Measurements from ENCODE around the gene CDH13.

CDH13 gene

GRCh38 chr16:83269541-83269940, 642.8 kb downstream of the CDH13 start:
- FAIRE-seq = no peak

GRCh38 chr16:83270061-83270460, 643.3 kb downstream of the CDH13 start:
- FAIRE-seq = no peak

GRCh38 chr16:83270640-83271039, 643.9 kb downstream of the CDH13 start:
- no peak for FAIRE-seq

DNA sequence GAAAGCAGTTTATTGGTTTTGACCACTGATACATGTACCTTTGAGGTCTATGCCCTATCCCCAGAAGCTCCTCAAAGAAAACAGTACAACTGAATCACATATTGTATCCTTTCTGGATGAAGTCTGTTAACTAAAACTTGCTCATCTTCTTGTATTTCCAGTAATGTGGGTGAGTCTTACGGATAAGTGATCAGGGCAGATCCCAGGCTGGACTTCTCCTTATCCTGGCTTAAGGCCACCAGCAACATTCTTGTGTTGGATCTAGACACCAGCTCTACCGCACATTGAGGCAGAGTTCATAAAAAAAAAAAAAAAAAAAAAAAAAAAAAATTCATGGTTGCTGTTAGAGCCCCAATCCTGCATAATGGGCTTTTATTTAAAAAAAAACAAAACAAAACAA, 644.4 kb downstream of the CDH13 start:
- no peak for FAIRE-seq

DNA sequence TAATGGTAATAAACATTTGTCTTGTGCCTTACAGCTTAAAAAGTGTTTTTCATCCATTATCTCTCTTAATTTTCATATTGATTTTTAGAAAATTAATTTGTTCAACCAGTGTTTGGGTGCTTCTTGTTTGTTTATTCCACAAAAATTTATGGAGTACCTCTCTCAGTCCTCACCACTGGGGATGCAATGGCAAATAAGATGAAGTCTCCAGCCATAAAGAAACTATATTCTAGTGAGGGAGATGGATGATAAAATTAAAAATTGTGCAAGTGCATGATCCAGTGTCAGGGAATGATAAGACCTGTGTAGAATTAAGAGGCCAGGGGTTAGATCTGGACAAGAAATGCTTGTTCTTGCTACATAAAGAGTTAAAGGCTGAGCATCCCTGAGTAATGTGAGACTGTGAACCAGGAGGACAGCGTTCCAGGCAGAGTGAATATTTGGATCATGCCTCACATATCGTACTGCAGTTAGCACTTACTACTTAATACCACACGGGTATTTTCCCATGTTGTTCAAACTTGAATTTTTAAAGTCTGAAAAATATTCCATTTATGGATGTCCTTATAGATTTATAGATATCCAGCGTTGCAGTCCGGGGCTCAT, 645.3 kb downstream of the CDH13 start:
- no peak for FAIRE-seq

DNA sequence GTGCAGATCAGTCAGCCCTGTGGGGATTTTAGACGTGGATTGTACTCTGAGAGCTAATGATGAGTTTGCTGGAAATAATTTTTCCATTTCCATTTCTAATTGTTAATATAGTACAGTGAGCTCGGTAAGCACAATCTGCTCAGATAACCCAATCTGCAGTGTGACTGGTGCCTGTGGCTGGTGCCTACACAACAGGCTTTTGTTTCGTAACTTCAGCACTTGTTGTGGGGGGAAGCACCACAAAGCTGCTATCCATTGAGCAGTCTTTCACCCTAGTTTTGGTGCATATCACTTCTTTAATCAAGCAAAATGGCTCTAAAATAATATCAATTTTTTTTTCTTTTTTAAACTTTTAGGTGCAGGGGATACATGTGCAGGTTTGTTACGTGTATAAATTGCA, 646.1 kb downstream of the CDH13 start:
- no peak for FAIRE-seq

GRCh38 chr16:83273504-83274173, 646.9 kb downstream of the CDH13 start:
- no peak for FAIRE-seq

DNA sequence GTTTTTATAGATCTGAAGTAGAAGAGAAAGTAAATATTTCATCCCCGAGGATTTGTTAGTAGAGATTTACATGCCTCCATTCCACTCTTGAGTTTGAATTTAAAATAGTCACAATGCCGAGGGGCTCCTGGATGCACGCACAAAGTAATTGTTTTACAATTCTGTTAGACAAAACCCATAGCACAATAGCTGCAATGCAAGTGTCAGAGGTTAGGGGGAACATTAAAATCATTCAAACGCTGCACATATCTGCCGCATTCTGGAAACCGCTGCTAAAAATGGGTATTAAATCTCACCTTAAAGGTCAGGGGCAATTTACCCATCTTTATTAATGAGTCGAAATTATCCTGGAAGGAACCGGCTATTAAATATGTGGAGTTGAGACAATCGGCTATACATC, 652.5 kb downstream of the CDH13 start:
- no peak for FAIRE-seq

GRCh38 chr16:83285921-83286320, 659.2 kb downstream of the CDH13 start:
- no peak for FAIRE-seq

DNA sequence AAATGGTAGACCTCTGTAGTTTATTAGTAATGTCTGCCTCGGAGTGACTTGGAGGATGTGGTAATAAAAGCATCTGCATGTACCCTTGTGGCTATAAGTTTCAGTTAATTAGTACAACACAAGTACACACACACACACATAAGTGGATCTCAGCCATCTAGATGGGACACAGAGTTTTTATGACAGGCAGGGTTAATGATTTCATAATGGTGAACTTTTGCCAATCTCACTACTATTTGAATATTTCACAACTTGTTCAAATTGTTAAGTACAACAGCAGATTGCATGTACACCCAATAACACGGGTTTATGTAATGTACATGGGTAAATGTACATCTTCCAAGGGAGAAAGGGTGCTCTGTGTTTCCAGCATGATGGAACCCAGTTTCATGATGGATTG, 669.7 kb downstream of the CDH13 start:
- no peak for FAIRE-seq

DNA sequence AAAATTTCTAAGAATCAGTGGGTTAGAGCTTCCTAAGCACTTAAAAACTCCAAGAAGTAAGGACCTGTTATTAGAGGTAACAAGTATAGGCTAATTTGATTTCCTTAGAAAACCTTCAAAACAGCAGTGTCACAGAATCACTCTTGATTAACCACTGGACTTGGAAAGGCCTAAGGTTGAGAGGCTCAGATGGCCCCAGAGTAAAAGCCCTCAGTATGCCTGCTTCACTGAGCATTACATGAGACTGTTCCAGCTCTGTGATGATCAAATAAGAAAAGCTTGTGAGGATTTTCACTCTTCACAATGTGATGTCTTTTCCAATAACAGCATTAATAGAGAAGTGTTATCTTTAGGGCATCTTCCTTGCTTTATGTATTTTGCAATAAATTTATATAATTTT, 671.8 kb downstream of the CDH13 start:
- no peak for FAIRE-seq

- no peak for FAIRE-seq
Observed at GRCh38 chr16:83300326-83300725, 673.6 kb downstream of the CDH13 start.

GRCh38 chr16:83301971-83302370, 675.2 kb downstream of the CDH13 start:
- no peak for FAIRE-seq

DNA sequence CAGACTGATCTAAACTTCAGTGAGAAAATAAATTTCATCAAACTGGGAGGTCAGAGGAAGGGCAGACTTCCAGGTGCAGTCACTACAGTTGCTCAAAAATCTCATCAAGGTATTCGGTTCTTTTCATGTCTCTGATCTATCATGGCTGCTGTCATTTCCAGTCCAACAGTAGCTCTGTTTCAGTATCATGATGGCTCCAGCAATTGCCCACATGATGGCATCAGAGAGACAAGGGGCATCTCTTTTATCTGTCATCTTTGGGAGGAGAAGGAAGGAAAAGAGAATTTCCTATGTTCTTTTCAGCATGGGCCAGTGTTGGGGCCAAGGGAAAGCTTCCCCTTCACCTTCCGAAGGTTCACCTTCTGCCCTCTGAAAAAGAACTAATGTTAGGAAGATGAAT, 676.1 kb downstream of the CDH13 start:
- no peak for FAIRE-seq

GRCh38 chr16:83305092-83305491, 678.3 kb downstream of the CDH13 start:
- no peak for FAIRE-seq

DNA sequence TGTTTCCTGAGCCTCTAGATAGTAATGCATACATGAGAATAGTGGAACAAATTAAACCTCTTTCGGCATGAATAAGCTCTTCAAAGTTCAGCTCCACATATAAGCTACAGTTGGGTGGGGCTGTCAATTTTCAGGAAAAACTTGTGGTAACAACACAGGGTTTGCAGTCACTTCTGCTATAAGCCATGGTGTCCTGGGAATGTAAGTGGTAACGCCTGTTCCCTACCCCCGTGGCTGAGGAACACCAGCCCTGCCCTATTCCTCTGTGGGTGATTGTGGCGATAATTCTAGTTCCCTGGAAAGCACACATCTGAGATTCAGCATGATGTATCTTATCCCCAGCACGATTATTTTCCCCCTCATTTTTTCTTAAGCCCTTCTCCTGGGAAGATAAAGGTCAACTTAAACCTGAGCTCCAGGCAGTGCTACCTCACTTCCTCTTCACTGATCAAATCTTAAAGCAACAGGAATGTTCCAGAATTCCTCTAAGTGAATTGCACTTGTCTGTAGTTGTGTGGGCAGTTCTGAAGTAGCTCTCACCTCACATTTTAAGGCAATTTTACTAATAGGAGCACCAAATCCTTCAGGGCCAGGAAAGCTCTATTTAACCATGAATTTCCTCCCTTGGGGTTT, 680.3 kb downstream of the CDH13 start:
- no peak for FAIRE-seq

- no peak for FAIRE-seq
Observed at GRCh38 chr16:83307594-83307992, 680.8 kb downstream of the CDH13 start.

GRCh38 chr16:83308414-83308813, 681.6 kb downstream of the CDH13 start:
- no peak for FAIRE-seq

DNA sequence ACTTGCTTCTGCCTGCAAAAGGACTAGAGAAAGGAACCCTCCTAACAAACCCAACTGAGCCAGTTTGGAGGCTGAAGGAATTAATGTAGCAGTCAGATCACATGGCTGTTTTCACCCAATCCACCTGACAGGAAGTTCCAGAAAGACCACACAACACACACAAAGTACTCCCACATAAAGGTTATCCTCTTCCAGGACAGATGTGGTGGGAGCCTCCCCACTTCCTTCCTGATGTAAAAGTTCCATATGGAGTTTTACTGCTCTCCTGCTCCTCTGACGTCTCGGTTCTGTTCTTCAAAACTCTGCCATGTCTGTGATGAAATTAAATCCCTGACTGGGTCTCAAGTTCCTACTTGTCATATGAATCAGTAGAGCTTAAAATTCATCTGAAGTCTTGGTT, 684.0 kb downstream of the CDH13 start:
- FAIRE-seq = no peak

- FAIRE-seq = no peak
Observed at GRCh38 chr16:83312015-83312717, 685.4 kb downstream of the CDH13 start.

DNA sequence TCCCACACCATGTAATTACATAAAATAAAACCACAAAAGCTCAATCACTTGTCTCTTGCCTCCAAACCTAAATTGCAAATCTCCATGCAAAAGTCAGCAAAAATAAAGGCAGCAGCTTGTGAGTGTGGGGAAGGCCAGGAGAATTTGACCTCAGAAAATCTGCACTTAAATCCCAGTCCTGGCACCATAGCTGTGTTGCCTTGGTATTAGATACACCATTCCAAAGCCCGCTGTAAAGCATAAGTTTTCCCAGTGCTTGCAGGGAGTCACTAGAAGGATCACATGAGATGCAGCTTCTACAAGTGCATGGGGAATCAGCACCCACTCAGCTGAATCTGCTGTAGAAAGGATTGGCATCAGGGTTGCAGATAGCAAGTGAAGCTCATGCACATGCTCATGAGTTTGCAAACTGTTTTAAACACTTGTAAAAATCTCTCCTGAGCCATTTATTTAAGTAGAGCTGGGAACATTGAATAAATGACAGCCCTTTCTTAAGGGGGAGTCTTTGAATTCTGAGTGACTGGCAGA, 686.0 kb downstream of the CDH13 start:
- no peak for FAIRE-seq

- FAIRE-seq = no peak
Observed at GRCh38 chr16:83315271-83315670, 688.5 kb downstream of the CDH13 start.

DNA sequence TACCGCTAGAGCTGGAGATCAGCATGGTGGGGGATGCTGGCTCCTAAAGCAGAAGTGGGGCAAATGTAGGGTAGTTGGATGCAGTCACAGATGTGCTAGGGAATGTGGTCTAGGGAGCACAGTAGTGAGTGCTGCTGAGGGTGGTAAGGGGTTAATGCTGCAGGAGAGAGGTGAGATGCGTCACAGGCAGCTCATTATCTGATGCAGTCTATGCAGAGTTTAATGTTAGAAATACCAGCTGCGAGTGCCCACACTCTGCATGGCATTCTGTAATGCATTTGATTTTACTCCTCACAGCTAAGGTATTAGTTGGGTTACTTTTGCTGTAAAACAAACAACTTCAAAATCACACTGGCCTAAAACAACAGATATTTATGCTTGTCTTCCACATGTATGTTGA, 689.7 kb downstream of the CDH13 start:
- no peak for FAIRE-seq

GRCh38 chr16:83318390-83318789, 691.6 kb downstream of the CDH13 start:
- FAIRE-seq = no peak
